Superior temporal gyrus (tissue), 1 donor: Measurements from ENCODE around the gene FAM133A.

Experiments used
- DNase-seq: peaks from one replicate; pipeline ENCODE4 v3.0.0-alpha.2; 2016; ENCODE audit errors: extremely low spot score

Gene FAM133A

DNA sequence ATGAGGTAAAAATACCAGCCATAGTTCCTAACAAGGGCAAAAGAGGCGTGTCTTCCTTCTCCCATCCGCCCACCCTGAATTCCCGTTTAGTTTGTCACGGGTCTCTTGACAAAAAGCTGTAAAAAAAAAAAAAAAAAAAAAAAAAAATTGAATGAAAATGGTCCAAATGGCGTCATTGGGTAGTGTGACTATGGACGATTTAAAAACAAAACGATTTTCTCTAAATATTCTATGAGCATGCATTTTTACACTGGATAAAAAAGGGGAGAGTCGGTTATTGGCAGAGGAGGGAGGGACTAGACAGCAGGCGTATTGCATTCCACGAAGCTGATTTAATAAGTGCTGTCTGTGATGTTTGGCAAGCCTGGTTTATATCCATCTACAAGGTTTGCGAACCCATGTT, at the start of gene FAM133A:
Gene FAM133A (plus strand): TSS at position 338 of the 403 bp plus-strand sequence. CDS start 35,214 bp downstream, outside the sequence.
- DNase-seq, result no peak

GRCh38 chrX:93637591-93637990, 36.4 kb upstream of the FAM133A start:
- no peak for DNase-seq

DNA sequence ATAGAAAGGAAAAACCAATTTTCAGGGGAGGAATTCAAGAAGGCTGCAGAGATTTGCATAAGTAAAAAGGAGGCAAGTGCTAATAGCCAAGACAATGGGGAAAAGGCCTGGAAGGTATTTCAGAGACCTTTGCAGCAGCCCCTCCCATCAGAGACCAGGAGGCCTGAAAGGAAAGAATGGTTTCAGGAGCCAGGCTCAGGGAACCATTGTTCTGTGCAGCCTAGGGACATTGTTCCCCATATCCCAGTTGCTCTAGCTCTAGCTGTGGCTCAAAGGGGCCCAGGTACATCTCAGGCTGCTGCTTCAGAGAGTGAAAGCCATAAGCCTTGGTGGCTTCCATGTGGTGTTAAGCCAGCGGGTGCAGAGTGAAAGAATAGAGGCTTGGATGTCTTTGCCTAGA, 24.6 kb upstream of the FAM133A start:
- no peak for DNase-seq

- no peak for DNase-seq
Observed at GRCh38 chrX:93660575-93660974, 13.4 kb upstream of the FAM133A start.

DNA sequence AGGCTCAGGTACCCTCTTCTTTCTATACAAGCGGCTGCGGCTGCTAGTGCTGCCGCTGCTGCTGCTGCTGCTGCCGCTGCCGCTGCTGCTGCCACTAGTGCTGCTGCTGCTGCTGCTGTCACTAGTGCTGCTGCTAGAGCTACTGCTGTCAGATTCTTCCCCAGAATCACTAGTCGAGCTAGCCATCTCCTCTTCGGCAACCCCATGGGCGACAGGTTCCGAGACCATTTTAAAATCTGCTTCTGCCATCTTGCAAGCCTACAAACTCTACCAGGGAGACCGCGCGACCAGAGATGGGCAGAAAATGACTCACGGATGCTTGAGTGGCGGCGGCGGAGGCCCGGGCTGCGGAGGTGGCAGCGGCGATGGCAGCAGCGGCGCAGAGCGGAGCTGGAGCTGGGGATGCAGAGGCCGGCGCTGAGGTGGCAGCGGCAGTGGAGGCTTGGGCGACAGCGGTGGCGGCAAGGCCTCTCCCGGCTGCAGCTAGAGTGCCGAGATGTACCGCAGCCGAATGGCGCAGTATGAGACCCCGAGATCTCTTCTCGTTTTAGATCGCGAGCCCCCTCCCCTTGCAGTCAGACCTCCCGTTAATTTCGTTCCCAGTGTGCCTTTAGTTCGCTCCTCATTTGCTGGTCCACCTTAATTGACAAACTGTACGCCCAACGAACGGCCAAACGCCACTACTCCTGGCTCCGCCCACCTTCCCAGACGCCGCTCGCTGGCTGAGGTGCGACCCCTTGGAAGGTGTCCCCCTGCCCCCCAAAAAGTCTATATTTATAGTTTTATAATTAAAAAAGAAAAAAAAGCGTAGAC, 744 bp upstream of the FAM133A start, which contains the start of gene NAP1L3:
Gene NAP1L3 (minus strand): TSS at position 523 of the 813 bp plus-strand sequence. CDS start 274 bp downstream, at position 249.
- DNase-seq, result peak; percentile 89

- no peak for DNase-seq
Observed at GRCh38 chrX:93695981-93696380, 22.0 kb downstream of the FAM133A start.

DNA sequence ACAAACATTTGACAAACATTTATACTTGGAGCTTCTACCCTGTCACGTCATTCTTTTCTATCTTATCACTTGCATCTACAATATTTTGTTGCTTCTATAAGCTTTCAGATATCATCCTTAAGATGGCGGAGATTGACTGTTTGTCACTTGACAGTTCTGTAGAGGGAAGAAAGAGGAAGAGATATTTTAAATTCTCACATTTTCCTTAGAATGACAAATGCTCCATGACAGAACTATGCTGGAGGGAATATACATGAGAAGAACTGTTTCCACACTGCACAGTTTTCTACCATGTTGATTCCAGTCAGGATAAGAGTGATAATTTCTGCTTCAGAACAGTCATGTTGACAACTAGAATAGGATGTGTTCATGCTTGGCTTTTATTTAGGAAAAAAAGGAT, 29.7 kb downstream of the FAM133A start:
- DNase-seq, result no peak

DNA sequence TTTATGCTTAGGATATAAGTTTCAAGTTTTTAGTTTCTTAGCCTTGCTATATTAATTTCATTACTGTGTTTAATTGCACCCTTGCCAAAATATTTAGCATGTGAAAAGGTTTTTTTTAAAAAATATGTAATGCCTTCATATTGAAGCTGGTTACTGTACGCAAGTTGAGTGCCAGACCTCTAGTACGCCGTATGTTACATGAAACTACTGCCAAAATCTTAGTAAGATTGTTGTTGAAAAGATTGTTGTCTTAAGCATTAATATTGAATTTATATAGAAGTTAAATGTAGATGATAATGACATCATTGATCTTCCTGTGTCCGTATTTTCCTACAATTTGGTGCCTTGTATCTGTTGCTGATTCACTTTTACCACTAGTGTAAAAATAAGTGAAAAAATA, 37.1 kb downstream of the FAM133A start:
- DNase-seq, result no peak

DNA sequence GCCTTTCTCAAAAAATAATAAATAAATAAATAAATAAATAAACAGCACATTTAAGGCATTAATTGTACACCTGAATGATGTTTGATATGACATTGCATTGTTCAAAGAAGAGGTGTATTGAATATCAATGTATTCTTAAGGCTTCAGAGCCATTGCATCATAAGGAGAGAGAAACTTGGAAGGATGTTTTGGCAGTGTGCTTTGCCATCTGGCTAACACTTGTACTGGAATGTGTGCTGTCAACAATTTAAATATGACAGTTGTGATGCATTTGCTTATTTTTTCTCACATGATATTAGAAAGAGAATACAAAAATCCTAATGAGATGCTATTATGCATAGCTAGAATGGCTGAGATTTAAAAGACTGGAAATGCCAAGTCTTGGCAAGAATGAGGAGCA, 67.8 kb downstream of the FAM133A start:
- DNase-seq, result no peak

DNA sequence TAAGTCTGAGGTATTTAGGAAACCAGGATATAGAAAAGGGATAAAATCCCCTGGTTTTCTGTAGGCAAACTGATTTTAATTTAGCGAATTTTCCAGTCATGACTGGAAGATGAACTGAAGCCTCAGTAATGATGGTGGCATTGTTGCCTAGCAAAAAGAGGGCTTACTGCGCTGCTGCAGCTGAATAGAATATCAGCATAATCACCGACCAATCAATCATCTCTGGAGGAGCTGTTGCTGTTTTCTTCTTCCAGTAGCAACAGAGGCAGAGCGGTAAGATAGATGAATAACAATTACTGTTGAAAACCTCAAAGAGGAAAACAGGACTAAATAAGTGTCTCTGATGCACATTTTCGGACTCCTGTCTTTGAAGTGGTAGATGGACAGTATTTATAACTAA, 86.2 kb downstream of the FAM133A start:
- DNase-seq, result no peak
